Suppressor macrophage treated with lipopolysaccharide for 1 hour (primary cell): ENCODE measurements around the gene SLC38A11.
A peak's percentile ranks its signal among the peaks of the same experiment; 100 is the strongest.

Experiments used
- DNase-seq, 3 donors: peaks; one replicate each; pipeline ENCODE4 v3.0.0-alpha.2; 2020 to 2022

Gene SLC38A11

DNA sequence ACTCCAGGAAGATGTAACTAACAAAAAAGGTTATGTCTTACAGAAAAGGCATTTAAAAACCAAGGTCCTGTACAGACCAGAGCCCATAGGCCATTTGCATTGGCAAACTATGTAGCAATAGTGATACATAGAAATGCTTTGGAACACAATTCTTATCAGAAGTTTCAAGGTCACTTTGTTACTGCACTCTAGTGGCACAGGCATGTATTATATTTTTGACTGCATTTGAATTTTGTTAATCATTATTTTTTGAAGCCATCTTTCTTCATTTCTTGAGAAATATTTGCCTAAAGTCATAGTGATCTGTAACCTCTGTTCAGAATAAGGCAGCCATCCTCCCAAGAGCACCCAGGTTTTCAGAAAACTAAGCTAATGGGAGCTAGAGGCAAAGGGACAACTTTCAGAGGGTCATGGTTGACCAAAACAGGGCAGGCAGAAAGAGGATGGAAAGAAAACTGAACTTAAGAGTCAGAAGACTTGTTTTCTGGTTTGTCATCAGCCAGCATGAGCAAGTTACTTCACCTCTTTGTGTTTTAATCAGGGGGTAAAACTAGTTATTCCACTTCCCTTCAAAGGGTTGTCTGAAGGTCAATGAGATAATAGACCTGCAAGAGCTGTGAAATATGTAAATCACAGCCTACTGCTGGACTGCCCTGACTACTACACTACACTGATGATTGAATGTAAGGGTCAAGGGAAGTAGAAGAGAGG lies 41.5 kb downstream of the SLC38A11 start:
- DNase-seq = peak; percentile 29 to 70 (median 43)

DNA sequence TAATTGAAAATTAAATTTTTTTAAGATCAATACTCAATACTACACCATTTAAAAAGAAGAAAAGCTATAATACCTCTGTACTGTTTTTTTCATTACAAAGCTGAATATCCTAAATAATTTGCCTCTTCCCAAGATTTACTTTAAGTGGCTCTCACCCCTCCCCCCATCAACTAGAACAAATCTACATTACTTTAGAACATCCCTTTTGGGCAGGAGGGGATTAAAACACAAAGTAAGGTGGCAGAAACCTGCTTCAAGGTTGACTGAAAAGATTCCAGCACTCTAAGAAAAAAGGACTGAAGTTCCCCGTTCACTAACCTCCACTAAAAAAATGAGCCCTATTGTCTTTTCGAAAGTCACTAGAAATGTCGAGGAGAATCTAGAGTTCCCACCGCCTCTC lies 42.3 kb downstream of the SLC38A11 start:
- DNase-seq = no peak

DNA sequence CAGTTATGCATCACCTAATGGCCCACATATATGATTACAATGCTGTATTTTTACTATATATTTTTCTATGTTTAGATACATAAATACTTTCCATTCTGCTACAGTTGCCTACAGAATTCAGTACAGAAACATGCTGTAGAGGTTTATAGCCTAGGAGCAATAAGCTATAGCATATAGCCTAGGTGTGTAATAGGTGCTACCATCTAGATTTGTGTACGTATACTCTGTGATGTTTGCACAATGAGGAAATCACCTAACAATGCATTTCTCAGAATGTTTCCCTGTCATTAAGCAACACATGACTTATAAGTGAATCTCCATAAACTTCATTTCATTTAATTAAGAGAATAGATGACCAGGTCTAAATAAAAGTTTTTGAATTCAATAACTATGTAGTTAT lies 43.5 kb downstream of the SLC38A11 start:
- DNase-seq = no peak

DNA sequence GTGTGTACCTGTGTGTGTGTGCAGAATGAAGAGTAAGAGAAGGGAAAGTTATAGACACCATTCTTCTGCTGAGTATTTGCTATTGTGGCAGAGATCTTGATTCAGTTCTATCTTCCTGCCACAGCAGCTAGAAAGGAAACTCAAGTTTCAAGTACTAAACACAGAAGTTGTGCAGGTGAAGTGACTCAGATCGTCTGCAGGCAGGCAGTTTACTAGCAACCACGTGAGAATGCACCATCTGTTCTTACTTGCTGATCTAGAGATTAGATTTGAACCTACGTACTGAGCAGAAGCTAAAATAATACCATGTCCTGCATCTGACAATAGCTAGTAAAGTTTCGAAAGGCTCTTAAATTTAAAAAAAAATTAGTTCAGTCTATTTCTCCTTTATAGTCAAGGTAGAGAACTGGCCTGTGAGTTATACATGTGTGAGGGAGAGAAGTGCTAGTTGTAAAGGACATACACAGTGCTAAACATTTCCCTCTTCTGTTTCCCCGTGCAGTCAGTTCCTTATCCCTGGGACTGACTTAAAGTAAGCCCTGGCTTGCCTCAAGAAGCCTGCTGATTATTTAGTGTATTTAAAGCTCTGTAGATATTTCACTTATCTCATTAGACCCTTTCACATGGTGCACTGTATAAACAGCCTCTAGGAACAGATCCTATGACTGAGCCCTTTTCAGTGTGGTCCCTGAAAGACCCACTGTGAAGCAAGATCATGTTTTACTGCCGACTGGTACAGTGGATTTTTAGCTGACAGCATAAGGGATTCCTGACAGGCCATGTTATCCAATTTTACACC lies 45.0 kb downstream of the SLC38A11 start:
- DNase-seq = no peak

DNA sequence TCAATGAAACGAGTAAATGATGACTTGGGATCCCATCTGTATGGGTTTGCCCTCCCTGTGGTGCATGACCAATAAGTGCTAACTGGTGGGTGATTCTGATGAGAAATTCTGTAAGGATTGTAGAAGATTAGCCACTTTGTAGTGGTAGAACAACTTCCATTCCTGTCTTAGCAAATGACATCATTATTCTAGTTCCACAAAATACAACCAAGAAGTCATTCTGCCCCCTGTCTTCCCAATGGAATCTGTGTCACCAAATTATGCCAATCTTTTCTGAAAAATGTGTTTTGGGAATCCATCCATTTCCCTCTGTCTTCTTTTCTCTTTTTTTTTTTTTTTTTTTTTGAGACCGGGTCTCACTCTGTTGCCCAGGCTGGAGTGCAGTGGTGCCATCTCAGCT lies 48.4 kb downstream of the SLC38A11 start:
- DNase-seq = no peak

DNA sequence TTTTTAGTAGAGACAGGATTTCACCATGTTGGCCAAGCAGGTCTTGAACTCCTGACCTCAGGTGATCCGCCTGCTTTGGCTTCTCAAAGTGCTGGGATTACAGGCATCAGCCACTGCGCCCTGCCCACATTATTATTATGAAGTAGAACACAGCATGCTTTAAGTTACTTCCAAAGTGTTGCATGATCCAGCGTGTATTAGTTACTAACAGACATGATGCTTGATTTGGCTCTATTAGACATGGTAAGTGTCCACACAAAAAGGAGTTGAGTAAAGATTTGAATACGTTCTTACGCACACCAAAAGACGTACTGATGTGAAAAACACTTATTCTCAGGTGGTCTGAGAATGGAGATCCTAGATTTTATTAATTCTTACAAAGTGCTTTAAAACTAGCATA lies 50.0 kb downstream of the SLC38A11 start:
- DNase-seq = no peak

DNA sequence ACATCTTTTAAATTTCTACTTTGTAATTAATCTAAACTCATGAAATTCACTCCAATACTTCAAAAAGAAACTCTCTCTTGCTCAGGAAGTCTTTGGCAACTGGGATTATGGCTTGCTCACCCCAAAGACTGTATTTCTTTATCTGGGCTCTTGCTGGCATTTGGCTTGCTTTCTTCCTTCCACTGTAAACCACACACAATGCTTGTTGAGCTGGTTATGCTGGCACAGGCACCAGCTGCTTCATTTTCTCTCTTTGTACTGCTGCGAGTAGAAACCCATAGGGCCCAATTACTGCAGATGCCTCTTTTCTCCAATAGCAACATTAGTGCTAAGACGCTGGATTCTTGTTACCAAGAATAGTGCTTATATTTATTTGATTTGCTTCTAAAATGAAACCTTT lies 51.4 kb downstream of the SLC38A11 start:
- no peak for DNase-seq

DNA sequence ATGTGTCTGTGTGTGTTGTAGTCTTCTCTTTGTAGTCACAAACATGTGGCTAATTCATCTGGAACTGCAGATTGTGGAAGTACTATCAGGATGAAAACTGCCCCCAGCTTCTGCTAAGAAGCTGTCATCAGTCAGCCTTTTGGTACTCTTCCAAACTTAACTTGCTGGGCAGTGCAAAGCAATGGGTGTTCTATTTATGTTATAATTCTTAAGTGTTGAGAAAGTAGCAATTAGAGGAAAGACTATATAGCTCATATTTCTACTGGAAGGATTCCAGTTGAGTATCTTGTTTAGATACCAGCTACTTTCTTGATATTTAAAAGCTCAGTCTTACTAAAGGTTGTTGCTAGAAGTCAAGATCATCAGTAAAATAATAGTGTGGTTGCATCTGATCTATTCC lies 52.1 kb downstream of the SLC38A11 start:
- DNase-seq = peak in 2 of 3 donors; percentile 22 to 31

DNA sequence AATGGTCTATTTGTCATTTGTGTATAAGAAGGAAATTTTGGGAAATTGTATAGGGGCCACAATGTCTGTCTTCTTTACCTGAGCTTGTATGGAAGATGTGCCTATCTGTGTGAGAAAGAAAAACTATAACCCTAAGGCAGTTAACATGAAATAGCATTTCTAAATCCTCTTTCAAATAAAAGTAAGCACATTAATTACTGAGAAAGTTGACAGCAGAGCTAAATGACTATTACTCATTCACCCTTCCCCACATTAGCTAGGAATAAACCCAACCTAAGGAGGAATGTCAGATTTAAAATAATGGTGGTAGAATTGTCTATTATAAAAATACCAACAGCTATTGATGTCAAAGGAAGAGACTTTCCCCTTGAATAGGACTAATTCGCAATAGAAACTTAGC lies 56.2 kb downstream of the SLC38A11 start:
- no peak for DNase-seq

DNA sequence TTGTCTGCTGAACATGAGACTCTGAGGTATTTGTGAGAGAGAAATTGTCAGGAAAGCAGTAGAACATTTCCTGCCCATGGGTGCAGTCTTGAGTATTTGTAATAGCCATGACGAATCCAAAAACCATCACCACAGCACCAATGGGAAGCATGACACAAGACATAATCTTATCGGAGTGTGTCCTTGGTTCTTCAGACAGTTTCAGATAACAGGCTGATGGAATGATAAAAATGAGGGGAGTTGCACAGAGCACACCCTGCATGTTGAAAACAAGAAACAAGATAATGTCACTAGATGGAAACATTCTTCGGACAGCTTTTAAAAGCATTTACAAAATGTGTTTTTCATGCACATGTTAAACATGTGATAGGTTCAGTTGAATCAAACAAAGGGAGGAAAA lies 56.9 kb downstream of the SLC38A11 start:
- no peak for DNase-seq

DNA sequence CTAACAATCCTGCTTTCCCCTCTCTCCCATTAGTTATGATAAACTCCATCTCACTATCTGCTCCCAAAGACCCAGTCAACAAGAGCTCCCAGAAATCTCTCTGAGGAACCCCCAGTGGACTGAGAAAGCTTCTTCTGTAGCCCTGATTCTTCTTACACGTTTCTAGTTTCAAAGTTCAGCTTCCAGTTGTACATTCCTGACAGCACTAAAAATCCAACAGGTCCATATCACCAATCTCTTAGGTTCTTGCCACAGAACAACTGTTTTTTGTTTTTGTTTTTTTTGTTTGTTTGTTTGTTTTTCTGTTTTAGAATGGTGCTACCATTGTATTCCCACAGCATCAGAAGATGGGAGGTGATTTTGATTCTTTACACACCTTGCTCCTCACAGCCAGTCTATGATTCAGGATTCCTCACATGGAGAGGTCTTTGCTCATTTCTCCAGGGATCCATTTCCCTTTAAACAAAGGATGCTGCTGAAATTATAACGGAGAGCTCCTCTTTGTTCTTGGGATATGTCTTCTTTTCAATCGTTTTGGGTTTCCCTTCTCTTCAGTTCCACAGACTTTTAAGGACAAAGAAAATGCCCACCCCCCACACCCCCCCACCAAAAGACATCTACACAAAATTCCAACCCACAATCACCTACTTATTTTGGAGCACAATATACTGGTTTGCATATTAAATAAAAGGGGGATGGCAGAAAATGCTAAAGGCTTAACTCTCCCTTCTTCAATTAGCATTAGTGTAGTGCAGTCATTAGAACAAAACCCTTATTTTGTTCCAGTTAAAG lies 57.7 kb downstream of the SLC38A11 start:
- DNase-seq = no peak

DNA sequence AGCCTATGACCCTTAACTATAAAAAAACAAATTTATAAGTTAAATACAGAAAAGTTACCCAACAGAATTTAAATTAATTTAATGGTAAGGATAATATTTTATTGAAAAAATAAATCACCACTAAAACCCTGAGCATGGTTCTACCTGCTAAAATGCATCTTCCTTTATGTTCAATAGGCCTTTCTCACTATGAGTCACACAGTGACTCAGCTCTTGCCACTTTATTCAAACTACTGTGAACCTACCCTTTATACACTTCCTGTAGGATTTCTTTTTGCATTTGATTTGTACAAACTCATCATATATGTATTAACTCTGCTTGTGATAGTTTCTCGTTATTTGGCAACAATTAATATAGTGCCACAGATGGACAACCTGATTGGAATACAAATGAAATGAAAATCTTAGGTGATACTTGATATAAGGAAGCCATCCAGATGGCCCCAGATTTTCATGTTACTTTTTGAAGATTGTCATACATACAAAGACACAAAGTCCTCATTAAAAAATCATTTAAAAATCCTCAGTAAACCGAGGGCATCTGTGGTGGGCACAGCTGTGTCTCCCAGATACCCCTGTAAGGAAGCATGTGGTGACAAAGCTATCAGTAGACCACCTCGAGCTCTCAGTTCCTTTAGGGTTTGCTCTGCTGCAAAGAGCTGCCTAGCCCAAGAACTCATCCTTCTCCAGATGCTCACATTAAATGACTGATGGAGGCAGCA lies 58.5 kb downstream of the SLC38A11 start:
- peak; percentile 47 to 75 (median 70) for DNase-seq

DNA sequence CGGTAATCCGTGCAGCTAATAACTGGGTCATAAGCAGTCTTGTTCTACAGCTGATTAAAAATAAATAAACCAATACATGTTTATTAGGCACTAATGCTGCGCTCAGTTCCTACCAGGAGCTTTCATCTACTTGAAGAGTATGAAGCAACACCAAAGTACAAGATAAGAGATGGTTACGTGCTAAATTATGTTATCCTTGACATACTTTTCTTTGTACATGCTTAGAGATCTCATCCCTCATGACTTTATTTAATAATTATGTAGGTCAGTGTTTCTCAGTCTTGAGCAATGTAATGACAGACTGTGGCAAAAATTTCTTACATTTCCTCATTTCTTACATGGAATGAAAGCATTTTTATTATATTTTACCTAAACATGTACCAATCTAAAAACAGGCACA lies 59.1 kb downstream of the SLC38A11 start:
- DNase-seq = peak in 1 of 3 donors; percentile 32

DNA sequence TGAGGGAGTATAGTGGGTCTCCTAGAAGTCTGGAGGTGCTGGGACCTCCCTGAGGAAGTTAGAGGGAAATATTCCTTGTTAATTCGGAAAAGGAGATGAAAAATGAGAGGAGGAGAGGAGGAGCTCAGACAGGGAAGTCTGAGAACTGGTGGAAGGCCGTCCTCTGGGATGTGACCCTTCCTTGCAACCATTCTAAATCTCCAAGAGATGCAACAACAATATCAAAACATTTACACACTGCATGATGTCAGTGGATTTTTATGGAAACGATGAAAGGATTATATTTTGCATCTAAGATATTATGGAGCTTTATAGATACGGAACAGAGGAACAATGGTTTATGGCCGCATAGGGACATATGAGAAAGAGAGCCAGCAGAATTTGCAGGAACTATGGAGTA lies 63.9 kb downstream of the SLC38A11 start:
- no peak for DNase-seq

DNA sequence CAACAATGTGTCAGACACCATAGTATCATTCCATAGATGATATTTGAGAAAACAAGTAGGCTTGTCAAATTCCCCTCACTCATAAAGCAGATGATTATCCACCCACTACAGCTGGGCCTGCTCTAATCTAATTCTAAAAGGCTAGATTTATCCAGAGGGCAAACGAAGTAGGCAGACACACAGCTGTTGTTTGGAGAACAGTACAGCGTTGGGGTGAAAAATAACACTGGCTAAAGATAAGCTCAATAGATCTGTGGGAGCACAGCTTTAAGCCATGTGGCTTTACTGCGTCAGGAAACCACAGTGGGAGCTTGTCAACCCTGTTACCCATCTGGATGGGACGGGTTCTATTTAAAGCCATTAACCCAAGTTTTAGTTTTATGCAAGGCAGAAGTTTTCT lies 64.8 kb downstream of the SLC38A11 start:
- DNase-seq = no peak

DNA sequence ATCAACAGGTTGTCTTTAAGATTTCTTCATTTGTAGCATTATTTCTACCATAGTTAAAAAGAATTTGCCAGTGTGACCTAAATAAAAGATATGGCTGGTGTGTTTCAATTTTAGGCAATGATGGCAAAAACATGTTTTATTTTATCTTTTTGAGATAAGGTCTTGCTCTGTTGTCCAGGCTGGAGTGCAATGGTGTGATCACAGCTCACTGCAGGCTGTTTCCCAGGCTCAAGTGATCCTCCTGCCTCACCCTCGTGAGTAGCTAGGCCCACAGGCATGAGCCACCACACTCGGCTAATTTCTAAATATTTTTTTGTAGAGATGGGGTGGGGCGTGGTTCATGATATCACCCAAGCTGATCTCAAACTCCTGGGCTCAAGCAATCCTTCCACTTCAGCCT lies 66.7 kb downstream of the SLC38A11 start:
- DNase-seq = no peak

DNA sequence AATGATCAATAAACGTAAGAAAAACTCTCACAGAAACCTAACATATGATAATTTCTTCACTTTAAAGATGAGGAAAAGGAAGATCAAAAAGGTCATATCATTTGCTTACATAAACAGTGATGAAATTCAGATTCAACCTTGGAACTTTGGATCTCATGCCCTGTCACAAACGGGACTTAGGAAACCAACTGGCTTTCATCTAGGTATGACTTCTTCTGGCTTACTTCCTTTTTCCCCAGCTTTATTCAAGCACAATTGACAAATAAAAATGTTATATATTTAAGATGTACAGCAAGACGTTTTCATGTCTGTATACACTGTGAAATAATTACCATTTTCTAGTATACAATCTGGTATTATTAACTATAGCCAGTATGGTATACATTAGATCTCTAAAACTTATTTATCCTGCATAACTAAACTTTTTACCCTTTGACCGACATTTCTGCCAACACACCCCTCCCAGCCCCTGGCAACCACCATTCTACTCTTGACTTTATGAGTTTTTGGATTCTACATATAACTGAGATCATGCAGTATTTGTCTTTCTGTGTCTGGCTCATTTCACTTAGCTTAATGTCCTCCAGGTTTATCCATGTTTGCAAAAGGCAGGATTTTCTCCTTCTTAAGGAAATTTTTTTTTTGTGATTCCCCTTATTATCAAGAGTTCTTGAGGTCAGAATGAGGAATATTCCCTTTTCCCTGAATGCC lies 67.7 kb downstream of the SLC38A11 start:
- DNase-seq = no peak

DNA sequence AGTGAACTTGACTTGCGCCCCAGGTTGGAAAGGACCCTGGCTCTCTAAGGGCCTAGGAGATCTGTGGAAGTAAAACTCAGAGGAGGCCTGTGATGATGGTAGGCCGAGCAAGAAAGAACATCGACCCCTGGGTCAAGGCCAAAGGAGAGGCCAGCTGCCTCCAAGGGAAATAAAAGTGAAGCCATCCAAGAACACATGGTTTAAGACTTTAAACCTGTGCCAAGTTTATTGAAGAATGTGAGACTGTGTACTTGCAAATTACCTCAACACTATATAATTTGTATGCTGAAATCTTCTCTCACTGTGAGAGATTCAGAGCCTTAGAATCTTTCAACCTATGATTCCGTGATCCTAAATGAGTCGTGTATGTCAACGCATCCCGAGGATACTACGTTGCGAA lies 73.0 kb downstream of the SLC38A11 start:
- DNase-seq = no peak

DNA sequence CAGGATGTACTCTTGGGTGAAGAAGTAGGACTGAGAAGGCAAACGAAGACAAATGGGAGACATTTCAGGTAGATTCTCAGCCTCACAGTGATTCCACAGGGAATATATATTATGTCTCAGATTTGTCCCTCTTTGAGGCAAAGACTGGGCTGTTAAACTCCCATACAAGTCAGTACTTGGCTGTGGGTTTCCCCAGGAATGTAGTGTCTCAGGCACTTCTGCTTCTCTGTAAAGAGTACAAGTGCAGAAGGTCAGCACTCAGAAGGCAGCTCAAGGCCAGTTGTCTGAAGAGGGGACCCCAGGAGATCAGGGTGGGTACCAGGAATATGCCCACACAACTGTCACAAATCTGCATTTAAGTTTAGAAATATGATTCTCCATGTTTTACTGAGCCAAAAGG lies 73.8 kb downstream of the SLC38A11 start:
- DNase-seq = peak; percentile 13 to 26 (median 14)

DNA sequence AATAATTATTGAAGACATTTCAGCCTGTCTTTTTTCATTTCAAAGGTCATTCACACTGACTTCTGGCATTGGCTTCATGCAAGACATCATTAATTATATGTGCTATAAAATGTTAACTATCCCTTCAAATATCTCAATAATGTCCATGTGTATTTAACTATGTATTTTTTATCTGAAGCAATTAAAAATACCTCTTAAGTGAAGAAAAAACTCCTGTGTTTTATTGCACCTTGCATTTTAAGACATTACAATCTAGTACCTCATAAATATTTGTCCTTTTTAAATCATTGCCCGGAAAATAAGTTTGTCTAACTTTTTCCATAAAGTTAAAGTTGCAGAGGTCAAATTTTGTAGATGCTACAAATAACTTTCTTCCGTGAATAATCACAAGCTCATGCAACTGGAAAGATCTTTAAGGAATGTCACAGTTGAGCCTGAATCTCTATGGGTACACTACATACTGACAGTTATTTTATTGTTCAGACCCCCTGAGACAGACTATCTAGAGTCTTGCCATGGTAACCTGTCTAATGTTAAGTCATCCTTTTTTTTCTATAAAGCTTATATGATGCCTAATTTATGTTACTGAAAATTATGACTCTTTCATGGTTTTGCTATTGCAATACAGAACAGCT lies 75.3 kb downstream of the SLC38A11 start:
- DNase-seq = no peak

DNA sequence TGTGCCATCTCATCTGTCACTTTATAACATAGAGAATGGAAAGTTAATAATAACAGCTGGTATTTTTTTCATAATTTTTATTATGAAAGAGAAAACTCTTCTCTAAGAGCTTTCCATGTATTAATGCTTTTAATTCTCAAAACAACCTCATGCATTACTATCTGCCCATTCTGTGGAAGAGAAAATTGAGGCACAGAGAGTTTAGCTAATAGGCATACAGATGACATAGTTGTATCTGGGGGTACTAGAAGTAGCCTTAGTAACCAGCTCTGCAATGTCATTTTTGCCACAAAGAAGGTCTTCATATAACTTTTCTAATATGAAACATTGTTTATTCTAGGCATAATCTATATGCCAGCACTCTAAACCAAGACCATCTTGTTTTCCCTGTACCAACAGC lies 77.4 kb downstream of the SLC38A11 start:
- no peak for DNase-seq

DNA sequence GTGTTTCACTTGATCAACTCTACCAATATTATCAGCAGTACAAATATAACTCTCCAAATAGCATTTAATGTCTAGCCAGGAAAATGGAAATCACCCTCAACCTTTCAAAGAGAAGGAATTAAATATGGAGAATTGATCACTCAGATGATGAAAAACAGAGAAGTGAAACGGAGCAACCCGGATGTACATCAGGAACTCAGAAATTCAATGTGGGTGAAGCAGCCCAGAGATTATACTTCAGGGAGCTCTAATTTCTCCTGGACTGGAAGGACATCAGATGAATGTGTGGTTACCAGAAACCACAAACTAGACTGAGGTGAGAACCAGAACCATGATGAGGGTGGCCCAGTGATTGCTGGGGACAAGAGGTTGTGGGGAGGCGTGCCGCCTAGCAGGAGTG lies 78.2 kb downstream of the SLC38A11 start:
- peak; percentile 17 to 32 (median 22) for DNase-seq
